GM12878 (cell line): ENCODE results near the gene UBE3D. TPM values are rescaled to one million over a fixed set of nuclear protein-coding genes. Genes with fewer than 3 reads are reported as not detected.

ENCODE experiments used
- ATAC-seq: fragments of 200-7000 bp; cut with Tn5 transposase; 3 replicates; pipeline ENCODE4 v1.9.1; 2020; ENCODE audit warnings: mild to moderate bottlenecking, moderate library complexity
- BruUV-seq: library from RNA; stranded (reverse); fragments of 400-500 nt; replicated peaks from 2 replicates; lab custom pipeline; 2021; lab: Mats Ljungman, UMichigan
- CTCF ChIA-PET: fragments of 300-600 bp; sonication (Branson Sonifier 250); formaldehyde crosslinking; extraction: SDS; loops from one replicate; lab custom pipeline; 2021; ENCODE audit warnings: inconsistent platforms; lab: Yijun Ruan, JAX
- POLR2A ChIA-PET: fragments of 350-600 bp; formaldehyde crosslinking; extraction: SDS; loops from one replicate; lab custom pipeline; 2021; ENCODE audit warnings: inconsistent platforms; lab: Charles Lee
- RAD21 ChIA-PET: fragments of 300-600 bp; sonication (Branson Sonifier 250); formaldehyde crosslinking; loops from one replicate; lab custom pipeline; 2023; ENCODE audit warnings: antibody characterized with exemption; ENCODE audit not compliant: unreplicated experiment; lab: Charles Lee
- SMC1A ChIA-PET: fragments of 300-600 bp; sonication (Branson Sonifier 250); formaldehyde crosslinking; loops from one replicate; lab custom pipeline; 2023; ENCODE audit not compliant: unreplicated experiment, uncharacterized antibody; lab: Charles Lee
- DNase-seq: peaks from one replicate; pipeline ENCODE4 v3.0.0-alpha.2; 2011; ENCODE audit warnings: low read depth, low spot score
- FAIRE-seq: peaks from 3 replicates; lab custom pipeline; 2011; peaks lifted over from hg19 to GRCh38; lab: Jason Lieb, UNC
- H2AFZ ChIP-seq: 2 replicates; pipeline ENCODE4 v1.6.0; 2011; ENCODE audit warnings: low read depth, low read length, control low read depth; ENCODE audit not compliant: control insufficient read depth
- H3K27ac ChIP-seq: 2 replicates; pipeline ENCODE4 v1.5.1; 2011; ENCODE audit warnings: control low read depth; ENCODE audit not compliant: control insufficient read depth, insufficient read depth
- H3K27me3 ChIP-seq, 2 experiments: replicated peaks in 1 of 2; 2 replicates each; pipeline versions ENCODE4 v1.6.0 to v1.6.1; 2011; ENCODE audit warnings: low read length in 1 of 2; ENCODE audit not compliant: control insufficient read depth in 2 of 2, insufficient read depth in 2 of 2
- H3K36me3 ChIP-seq, 2 experiments: 2 replicates each; pipeline ENCODE4 v1.5.1; 2011; ENCODE audit warnings: low read length in 1 of 2; ENCODE audit not compliant: control insufficient read depth in 2 of 2, insufficient read depth in 2 of 2
- H3K4me1 ChIP-seq: 2 replicates; pipeline ENCODE4 v1.6.1; 2011; ENCODE audit warnings: mild to moderate bottlenecking, low read length, moderate library complexity, mixed read lengths; ENCODE audit not compliant: control insufficient read depth, insufficient read depth
- H3K4me2 ChIP-seq: 2 replicates; pipeline ENCODE4 v1.6.0; 2011; ENCODE audit warnings: control low read depth; ENCODE audit not compliant: control insufficient read depth, insufficient read depth
- H3K4me3 ChIP-seq: fragments of 200-600 bp; sonication (generic); 2 replicates; pipeline ENCODE4 v1.5.1; 2016
- H3K79me2 ChIP-seq: 2 replicates; pipeline ENCODE4 v1.6.0; 2011; ENCODE audit warnings: low read length; ENCODE audit not compliant: control insufficient read depth, insufficient read depth
- H3K9ac ChIP-seq: 2 replicates; pipeline ENCODE4 v1.8.0; 2011; ENCODE audit warnings: low read length, control low read depth, mixed read lengths; ENCODE audit not compliant: control insufficient read depth, insufficient read depth
- H3K9me3 ChIP-seq: replicated peaks from 3 replicates; pipeline ENCODE4 v1.5.1; 2011; ENCODE audit warnings: mild to moderate bottlenecking, low read length; ENCODE audit not compliant: control insufficient read depth, insufficient read depth
- H4K20me1 ChIP-seq: 2 replicates; pipeline ENCODE4 v1.6.0; 2011; ENCODE audit not compliant: control insufficient read depth, insufficient read depth
- CEBPB ChIP-seq, 2 experiments: fragments of 150-350 bp in 1 of 2; IDR thresholded peaks; 2 replicates each; pipeline ENCODE4 v1.6.1; 2012 to 2014; ENCODE audit warnings: low read depth in 2 of 2, low read length in 2 of 2, borderline replicate concordance in 1 of 2, inconsistent platforms in 1 of 2
- KLF5 ChIP-seq: fragments of 450-650 bp; IDR thresholded peaks from 2 replicates; pipeline ENCODE4 v1.6.1; 2014; ENCODE audit warnings: mild to moderate bottlenecking; ENCODE audit not compliant: partially characterized antibody
- NFYA ChIP-seq: IDR thresholded peaks from 2 replicates; pipeline ENCODE4 v1.6.1; 2011; ENCODE audit warnings: low read depth, mild to moderate bottlenecking, low read length, improper control_type of control experiment, borderline replicate concordance
- NR2C1 ChIP-seq: fragments of 450-650 bp; IDR thresholded peaks from 2 replicates; pipeline ENCODE4 v1.6.1; 2017; ENCODE audit warnings: antibody characterized with exemption, mild to moderate bottlenecking, moderate library complexity
- PML ChIP-seq: IDR thresholded peaks from 2 replicates; pipeline ENCODE4 v1.6.1; 2012; ENCODE audit warnings: low read length, inconsistent platforms
- RAD51 ChIP-seq: fragments of 450-650 bp; IDR thresholded peaks from 2 replicates; pipeline ENCODE4 v1.6.1; 2016; ENCODE audit warnings: moderate library complexity, mild to moderate bottlenecking, inconsistent platforms
- SREBF2 ChIP-seq: IDR thresholded peaks from 2 replicates; pipeline ENCODE4 v1.6.1; 2012; ENCODE audit warnings: mild to moderate bottlenecking, low read length
- TBL1XR1 ChIP-seq: IDR thresholded peaks from 2 replicates; pipeline ENCODE4 v1.6.1; 2012; ENCODE audit warnings: low read depth, low read length, improper control_type of control experiment
- WGBS: methylation state at CpG from one replicate; pipeline ENCODE4 v1.1.6; 2016; ENCODE audit warnings: low lambda C conversion rate; ENCODE audit not compliant: insufficient replicate concordance, insufficient coverage; ENCODE audit errors: missing lambda C conversion rate; 5-methylcytosine and 5-hydroxymethylcytosine counted together
- in situ Hi-C: fragments of 300-500 bp; cut with MboI; formaldehyde crosslinking; loops from 9 replicates; pipeline ENCODE4 v1.14.3; 2018; ENCODE audit warnings: mixed read lengths
- intact Hi-C: fragments of 100-400 bp; cut with micrococcal nuclease; formaldehyde crosslinking; loops from one replicate; pipeline ENCODE4 v1.14.2; 2022; ENCODE audit not compliant: unreplicated experiment
- polyA plus RNA-seq, 11 experiments: library from polyadenylated mRNA; depleted of rRNA in 4 of 11; unstranded in 6 of 11; stranded (reverse) in 5 of 11; fragments of >200 nt; fragmentation: Nextera tagmentation in 4 of 11; fragmentation: Illumina TruSeq in 1 of 11; extraction: Ambion mirVana in 4 of 11; extraction: Trizol in 1 of 11; gene quantifications; 1 replicate in 1 of 11; 2 replicates in 10 of 11; pipeline versions ENCODE4 v1.2.1 to v1.2.3, GENCODE V29; 2011 to 2016; ENCODE audit warnings: inconsistent platforms in 2 of 11, missing spikeins in 2 of 11, low read depth in 1 of 11
- total RNA-seq, 4 experiments: library from RNA; depleted of rRNA in 3 of 4; stranded (reverse); fragments of >200 nt in 3 of 4; fragmentation: Illumina TruSeq in 1 of 4; extraction: Trizol in 1 of 4; gene quantifications; 2 replicates each; pipeline versions ENCODE4 v1.2.1 to v1.2.3, GENCODE V29; 2013 to 2021
- TF ChIP-seq, protein P1 (sequence below): fragments of 450-650 bp; conservative IDR thresholded peaks from 2 replicates; pipeline ENCODE4 v1.6.1; 2017; ENCODE audit warnings: mild to moderate bottlenecking, moderate library complexity
- TF ChIP-seq, protein P2 (sequence below): fragments of 450-650 bp; IDR thresholded peaks from 2 replicates; pipeline ENCODE4 v1.6.1; 2017; ENCODE audit warnings: low read depth, mild to moderate bottlenecking, moderate library complexity
- TF ChIP-seq, protein P3 (sequence below): fragments of 450-650 bp; IDR thresholded peaks from 2 replicates; pipeline ENCODE4 v1.6.1; 2017; ENCODE audit warnings: antibody characterized with exemption, mild to moderate bottlenecking, moderate library complexity
- TF ChIP-seq, protein P4 (sequence below): fragments of 150-350 bp; IDR thresholded peaks from 2 replicates; pipeline ENCODE4 v1.6.1; 2016; ENCODE audit warnings: low read depth, low read length

UBE3D gene
- total and polyA plus RNA-seq, 10 of the 15 experiments (the other 5 are each of a cell fraction or from before 2014, with no cell fraction given): 4.3 to 9.0 (median 7.5) TPM

DNA sequence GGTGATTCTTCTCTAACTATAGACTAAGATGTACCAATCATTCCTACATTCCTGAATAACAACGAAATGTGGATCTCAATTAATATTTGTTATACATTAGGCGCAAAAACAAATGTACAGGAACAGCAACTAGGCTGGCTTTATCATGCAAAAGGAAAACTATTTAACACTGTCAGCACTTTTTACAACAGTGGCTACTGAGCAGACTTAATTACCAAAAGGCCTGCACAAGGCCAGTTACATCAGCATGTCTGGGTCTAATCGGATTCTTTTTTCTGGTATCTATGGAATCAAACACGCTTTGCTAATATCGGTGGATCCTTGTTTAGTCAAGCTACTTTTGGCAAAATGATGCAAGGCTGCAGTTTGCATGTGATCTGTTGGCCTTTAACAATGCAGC lies 176.5 kb downstream of the UBE3D start (continued):
- TF ChIP-seq, protein P1, sequence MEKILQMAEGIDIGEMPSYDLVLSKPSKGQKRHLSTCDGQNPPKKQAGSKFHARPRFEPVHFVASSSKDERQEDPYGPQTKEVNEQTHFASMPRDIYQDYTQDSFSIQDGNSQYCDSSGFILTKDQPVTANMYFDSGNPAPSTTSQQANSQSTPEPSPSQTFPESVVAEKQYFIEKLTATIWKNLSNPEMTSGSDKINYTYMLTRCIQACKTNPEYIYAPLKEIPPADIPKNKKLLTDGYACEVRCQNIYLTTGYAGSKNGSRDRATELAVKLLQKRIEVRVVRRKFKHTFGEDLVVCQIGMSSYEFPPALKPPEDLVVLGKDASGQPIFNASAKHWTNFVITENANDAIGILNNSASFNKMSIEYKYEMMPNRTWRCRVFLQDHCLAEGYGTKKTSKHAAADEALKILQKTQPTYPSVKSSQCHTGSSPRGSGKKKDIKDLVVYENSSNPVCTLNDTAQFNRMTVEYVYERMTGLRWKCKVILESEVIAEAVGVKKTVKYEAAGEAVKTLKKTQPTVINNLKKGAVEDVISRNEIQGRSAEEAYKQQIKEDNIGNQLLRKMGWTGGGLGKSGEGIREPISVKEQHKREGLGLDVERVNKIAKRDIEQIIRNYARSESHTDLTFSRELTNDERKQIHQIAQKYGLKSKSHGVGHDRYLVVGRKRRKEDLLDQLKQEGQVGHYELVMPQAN: no peak
- TF ChIP-seq SREBF2: no peak

DNA sequence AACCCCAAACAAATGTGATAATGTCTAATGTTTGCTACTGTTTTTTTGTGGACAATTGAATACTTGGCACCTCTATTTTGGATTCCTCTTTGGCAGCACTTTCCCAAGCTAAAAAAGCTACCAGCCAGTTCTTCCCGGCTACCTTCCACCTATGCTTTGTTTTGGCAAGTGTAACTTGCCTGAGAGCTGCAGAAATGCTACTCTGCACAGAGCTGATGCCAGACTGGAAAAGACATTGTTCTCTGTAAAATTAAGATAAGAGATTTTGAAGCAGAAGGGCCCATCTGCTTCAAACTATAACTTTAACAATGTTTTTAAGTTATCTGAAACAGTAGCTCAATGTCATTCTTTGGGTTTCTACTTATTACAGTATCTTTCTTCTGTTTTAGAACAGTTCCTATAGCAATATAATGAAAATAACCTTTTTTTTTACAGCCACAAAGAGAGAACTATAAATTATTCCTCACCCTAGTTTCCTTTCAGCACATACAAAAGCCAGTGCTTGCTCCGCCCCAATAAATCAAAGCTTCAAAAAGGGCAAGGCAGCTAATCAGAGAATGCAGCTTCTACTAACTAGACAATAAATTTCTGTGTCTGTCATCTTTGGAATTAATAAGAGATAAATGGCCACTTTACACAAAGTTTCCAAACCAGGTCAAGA lies 183.1 kb downstream of the UBE3D start:
- Histone ChIP-seq H3K9ac (no peak overlapping the region), H3K4me1 (no peaks in the 10 kb centered on the region), H3K9me3 (no peaks in the 10 kb centered on the region), H4K20me1 (no peaks in the 10 kb centered on the region), H2AFZ (no peak overlapping the region), H3K27me3 (no peaks in the 10 kb centered on the region; a peak in 1 of 4 replicates), H3K79me2 (no peaks in the 10 kb centered on the region), H3K4me2 (no peak overlapping the region), H3K36me3 (no peaks in the 10 kb centered on the region), H3K27ac (no peak overlapping the region), H3K4me3 (no peak overlapping the region)
- ChIA-PET RAD21 (no interaction called here), SMC1A (interaction anchor here (1.0 kb wide), 1 partner anchor 22 kb away, joined by 3 read pairs; no protein-coding TSS in a partner anchor), POLR2A (no interaction called here), CTCF (interaction anchor here (0.7 kb wide), 1 partner anchor 140 kb away, joined by 3 read pairs; no protein-coding TSS in a partner anchor)
- intact Hi-C loops: no loop called here
- ATAC-seq (no peak), FAIRE-seq (no peak), DNase-seq (no peak)
- in situ Hi-C loops: no loop called here
- BruUV-seq: no TSS peak
- WGBS: 0% methylated on average over 2 of the region's 2 CpGs
- TF ChIP-seq PML (no peak), RAD51 (no peak), NFYA (no peak), TBL1XR1 (no peak), CEBPB (IDR thresholded peaks at IDR 0.05; ENCODE audit: borderline replicate concordance in 1 of 2, low read depth in 2 of 2, low read length in 2 of 2) (no peak), NR2C1 (no peak), KLF5 (no peak)
- TF ChIP-seq, protein P2, sequence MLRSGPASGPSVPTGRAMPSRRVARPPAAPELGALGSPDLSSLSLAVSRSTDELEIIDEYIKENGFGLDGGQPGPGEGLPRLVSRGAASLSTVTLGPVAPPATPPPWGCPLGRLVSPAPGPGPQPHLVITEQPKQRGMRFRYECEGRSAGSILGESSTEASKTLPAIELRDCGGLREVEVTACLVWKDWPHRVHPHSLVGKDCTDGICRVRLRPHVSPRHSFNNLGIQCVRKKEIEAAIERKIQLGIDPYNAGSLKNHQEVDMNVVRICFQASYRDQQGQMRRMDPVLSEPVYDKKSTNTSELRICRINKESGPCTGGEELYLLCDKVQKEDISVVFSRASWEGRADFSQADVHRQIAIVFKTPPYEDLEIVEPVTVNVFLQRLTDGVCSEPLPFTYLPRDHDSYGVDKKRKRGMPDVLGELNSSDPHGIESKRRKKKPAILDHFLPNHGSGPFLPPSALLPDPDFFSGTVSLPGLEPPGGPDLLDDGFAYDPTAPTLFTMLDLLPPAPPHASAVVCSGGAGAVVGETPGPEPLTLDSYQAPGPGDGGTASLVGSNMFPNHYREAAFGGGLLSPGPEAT: no peak
- TF ChIP-seq, protein P3, sequence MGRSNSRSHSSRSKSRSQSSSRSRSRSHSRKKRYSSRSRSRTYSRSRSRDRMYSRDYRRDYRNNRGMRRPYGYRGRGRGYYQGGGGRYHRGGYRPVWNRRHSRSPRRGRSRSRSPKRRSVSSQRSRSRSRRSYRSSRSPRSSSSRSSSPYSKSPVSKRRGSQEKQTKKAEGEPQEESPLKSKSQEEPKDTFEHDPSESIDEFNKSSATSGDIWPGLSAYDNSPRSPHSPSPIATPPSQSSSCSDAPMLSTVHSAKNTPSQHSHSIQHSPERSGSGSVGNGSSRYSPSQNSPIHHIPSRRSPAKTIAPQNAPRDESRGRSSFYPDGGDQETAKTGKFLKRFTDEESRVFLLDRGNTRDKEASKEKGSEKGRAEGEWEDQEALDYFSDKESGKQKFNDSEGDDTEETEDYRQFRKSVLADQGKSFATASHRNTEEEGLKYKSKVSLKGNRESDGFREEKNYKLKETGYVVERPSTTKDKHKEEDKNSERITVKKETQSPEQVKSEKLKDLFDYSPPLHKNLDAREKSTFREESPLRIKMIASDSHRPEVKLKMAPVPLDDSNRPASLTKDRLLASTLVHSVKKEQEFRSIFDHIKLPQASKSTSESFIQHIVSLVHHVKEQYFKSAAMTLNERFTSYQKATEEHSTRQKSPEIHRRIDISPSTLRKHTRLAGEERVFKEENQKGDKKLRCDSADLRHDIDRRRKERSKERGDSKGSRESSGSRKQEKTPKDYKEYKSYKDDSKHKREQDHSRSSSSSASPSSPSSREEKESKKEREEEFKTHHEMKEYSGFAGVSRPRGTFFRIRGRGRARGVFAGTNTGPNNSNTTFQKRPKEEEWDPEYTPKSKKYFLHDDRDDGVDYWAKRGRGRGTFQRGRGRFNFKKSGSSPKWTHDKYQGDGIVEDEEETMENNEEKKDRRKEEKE: no peak
- TF ChIP-seq, protein P4, sequence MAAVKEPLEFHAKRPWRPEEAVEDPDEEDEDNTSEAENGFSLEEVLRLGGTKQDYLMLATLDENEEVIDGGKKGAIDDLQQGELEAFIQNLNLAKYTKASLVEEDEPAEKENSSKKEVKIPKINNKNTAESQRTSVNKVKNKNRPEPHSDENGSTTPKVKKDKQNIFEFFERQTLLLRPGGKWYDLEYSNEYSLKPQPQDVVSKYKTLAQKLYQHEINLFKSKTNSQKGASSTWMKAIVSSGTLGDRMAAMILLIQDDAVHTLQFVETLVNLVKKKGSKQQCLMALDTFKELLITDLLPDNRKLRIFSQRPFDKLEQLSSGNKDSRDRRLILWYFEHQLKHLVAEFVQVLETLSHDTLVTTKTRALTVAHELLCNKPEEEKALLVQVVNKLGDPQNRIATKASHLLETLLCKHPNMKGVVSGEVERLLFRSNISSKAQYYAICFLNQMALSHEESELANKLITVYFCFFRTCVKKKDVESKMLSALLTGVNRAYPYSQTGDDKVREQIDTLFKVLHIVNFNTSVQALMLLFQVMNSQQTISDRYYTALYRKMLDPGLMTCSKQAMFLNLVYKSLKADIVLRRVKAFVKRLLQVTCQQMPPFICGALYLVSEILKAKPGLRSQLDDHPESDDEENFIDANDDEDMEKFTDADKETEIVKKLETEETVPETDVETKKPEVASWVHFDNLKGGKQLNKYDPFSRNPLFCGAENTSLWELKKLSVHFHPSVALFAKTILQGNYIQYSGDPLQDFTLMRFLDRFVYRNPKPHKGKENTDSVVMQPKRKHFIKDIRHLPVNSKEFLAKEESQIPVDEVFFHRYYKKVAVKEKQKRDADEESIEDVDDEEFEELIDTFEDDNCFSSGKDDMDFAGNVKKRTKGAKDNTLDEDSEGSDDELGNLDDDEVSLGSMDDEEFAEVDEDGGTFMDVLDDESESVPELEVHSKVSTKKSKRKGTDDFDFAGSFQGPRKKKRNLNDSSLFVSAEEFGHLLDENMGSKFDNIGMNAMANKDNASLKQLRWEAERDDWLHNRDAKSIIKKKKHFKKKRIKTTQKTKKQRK: no peak
